ENCODE data around the gene UTF1. TPM values are rescaled to one million over a fixed set of nuclear protein-coding genes. Genes with fewer than 3 reads are reported as not detected.

Gene UTF1
- not detected for total RNA-seq
- long read RNA-seq: 0 reads

GRCh38 chr10:133230044-133230361 is at the start of gene UTF1:
Gene UTF1 (plus strand): TSS chr10:133230217. CDS start chr10:133230289, 72 bp downstream.
- ATAC-seq: no peak
- no peak for DNase-seq
- intact Hi-C loops (cut with DNase I): no loop called here

- ATAC-seq: no peak
- intact Hi-C loops (cut with DNase I): no loop called here
- DNase-seq: no peak
These were observed 48.9 kb upstream of the UTF1 start for GRCh38 chr10:133180965-133181639.

GRCh38 chr10:133182190-133182589 is 47.8 kb upstream of the UTF1 start:
- intact Hi-C loops (cut with DNase I): no loop called here
- DNase-seq (no peak), ATAC-seq (no peak)

- DNase-seq (no peak), ATAC-seq (no peak)
- intact Hi-C loops (cut with DNase I): no loop called here
These were observed 47.0 kb upstream of the UTF1 start for GRCh38 chr10:133182791-133183645.

- no peak for DNase-seq
- intact Hi-C loops (cut with DNase I): no loop called here
- ATAC-seq: no peak
These were observed 46.2 kb upstream of the UTF1 start for GRCh38 chr10:133183646-133184378.

- DNase-seq (no peak), ATAC-seq (no peak)
- intact Hi-C loops (cut with DNase I): no loop called here
These were observed 45.3 kb upstream of the UTF1 start for GRCh38 chr10:133184591-133185244.

- intact Hi-C loops (cut with DNase I): no loop called here
- ATAC-seq (no peak), DNase-seq (no peak)
These were observed 44.6 kb upstream of the UTF1 start for GRCh38 chr10:133185421-133185820.

GRCh38 chr10:133185916-133186315 is 44.1 kb upstream of the UTF1 start:
- intact Hi-C loops (cut with DNase I): no loop called here
- no peak for DNase-seq
- ATAC-seq: no peak

GRCh38 chr10:133186416-133187090 is 43.5 kb upstream of the UTF1 start:
- ATAC-seq: no peak
- no peak for DNase-seq
- intact Hi-C loops (cut with DNase I): no loop called here

GRCh38 chr10:133187091-133187905 is 42.7 kb upstream of the UTF1 start:
- intact Hi-C loops (cut with DNase I): no loop called here
- DNase-seq (no peak), ATAC-seq (no peak)

- no peak for DNase-seq
- intact Hi-C loops (cut with DNase I): no loop called here
These were observed 41.9 kb upstream of the UTF1 start for GRCh38 chr10:133187906-133188681.

GRCh38 chr10:133189256-133189655 is 40.8 kb upstream of the UTF1 start:
- DNase-seq: no peak
- intact Hi-C loops (cut with DNase I): no loop called here
- no peak for ATAC-seq

More at GRCh38 chr10:133187906-133188681, 41.9 kb upstream of the UTF1 start:
- ATAC-seq: no peak

GRCh38 chr10:133189726-133190125 is 40.3 kb upstream of the UTF1 start:
- no peak for ATAC-seq
- no peak for DNase-seq
- intact Hi-C loops (cut with DNase I): no loop called here

GRCh38 chr10:133190225-133190624 is 39.8 kb upstream of the UTF1 start:
- DNase-seq: no peak
- intact Hi-C loops (cut with DNase I): no loop called here
- ATAC-seq: no peak

- ATAC-seq (no peak), DNase-seq (no peak)
- intact Hi-C loops (cut with DNase I): no loop called here
These were observed 38.4 kb upstream of the UTF1 start for GRCh38 chr10:133191651-133192050.

- DNase-seq (no peak), ATAC-seq (no peak)
- intact Hi-C loops (cut with DNase I): no loop called here
These were observed 35.9 kb upstream of the UTF1 start for GRCh38 chr10:133194151-133194550.

- intact Hi-C loops (cut with DNase I): no loop called here
- ATAC-seq (no peak), DNase-seq (no peak)
These were observed 34.9 kb upstream of the UTF1 start for GRCh38 chr10:133195096-133195495.

- intact Hi-C loops (cut with DNase I): no loop called here
- no peak for ATAC-seq
- no peak for DNase-seq
These were observed 34.4 kb upstream of the UTF1 start for GRCh38 chr10:133195611-133196010.

All from left cardiac atrium (tissue), 4 donors.